NCI-H748 treated with DMSO at 0.1 percent for 48 hours (cell line): ENCODE measurements around the gene HOXD11.

Experiments used
- DNase-seq: peaks from one replicate; lab custom pipeline; 2025; lab: John Stamatoyannopoulos, UW

Gene HOXD11

GRCh38 chr2:176105730-176106580 lies 1.1 kb upstream of the HOXD11 start:
- DNase-seq: no peak

DNA sequence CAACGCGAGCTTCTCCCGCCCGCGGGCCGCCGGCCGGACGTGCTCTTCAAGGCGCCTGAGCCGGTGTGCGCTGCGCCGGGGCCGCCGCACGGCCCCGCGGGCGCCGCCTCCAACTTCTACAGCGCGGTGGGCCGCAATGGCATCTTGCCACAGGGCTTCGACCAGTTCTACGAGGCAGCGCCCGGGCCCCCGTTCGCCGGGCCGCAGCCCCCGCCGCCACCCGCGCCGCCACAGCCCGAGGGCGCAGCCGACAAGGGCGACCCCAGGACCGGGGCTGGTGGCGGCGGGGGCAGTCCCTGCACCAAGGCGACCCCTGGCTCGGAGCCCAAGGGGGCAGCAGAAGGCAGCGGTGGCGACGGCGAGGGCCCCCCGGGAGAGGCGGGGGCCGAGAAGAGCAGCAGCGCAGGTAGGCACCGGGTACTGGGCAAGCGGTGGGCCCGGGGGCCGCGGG lies 676 bp downstream of the HOXD11 start:
- DNase-seq: no peak

- DNase-seq: peak; percentile 35
Observed at GRCh38 chr2:176109192-176109901, 2.3 kb downstream of the HOXD11 start.

GRCh38 chr2:176109946-176110345 lies 2.9 kb downstream of the HOXD11 start:
- DNase-seq: no peak

GRCh38 chr2:176110415-176111308 lies 3.6 kb downstream of the HOXD11 start:
- DNase-seq: peak; percentile 37

GRCh38 chr2:176111309-176111663 lies 4.2 kb downstream of the HOXD11 start:
- peak; percentile 96 for DNase-seq

- peak; percentile 24 for DNase-seq
Observed at GRCh38 chr2:176111846-176112374, 4.8 kb downstream of the HOXD11 start.

DNA sequence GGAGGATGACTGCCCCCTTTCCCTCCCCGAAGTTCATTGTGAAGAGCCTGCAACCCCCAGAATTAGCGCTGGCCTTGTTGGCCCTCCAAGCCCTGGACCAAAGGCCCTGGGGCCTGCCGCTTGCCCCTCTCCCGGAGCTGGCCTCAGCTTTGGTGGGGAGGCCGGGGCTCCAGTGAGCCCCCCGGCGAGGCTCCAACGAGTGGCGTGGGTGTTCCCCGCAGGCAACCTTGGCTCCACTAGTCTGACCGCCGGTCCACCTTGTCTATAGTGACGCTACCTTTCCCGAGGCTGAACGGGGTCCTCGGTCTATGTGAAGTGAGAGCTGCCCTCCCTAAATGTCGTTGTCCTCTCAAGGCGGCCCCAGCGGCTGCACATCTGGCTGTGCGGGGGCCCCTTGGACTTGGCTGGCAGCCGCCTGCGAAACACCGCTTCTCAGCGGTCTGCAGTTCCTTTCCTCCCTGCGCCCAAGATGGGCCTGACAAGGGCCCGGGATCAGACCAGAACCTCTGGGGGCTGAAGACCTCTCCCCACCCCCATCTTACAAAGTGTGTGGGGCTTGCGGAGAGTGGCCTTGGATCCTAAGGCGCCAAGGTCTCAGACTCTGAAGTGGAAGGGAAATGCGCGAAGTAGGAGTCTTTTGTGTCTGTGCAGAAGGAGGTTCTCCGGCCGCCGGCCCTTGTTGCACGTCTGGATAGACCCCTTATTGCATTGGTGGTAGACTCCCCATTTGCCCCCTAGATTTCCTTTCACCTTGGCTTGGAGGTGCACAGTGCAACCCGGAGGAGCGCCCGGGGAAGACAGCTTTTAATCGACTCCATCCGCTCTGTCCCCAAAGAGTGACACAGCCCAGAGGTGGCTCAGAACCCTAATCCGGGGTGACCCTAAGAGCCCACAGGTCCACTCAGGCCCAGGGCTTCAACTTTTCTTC lies 5.6 kb downstream of the HOXD11 start:
- DNase-seq: peak; percentile 31

GRCh38 chr2:176114120-176114929 lies 7.2 kb downstream of the HOXD11 start:
- DNase-seq: peak; percentile 95

GRCh38 chr2:176114930-176115625 lies 8.0 kb downstream of the HOXD11 start:
- no peak for DNase-seq

GRCh38 chr2:176115883-176116813 lies 9.1 kb downstream of the HOXD11 start, which contains the start of gene HOXD10:
Gene HOXD10, plus strand, starts transcription at chr2:176116778. Its CDS starts 56 bp downstream, at chr2:176116834.
- DNase-seq: no peak

- DNase-seq: no peak
Observed at GRCh38 chr2:176117162-176117822, 10.2 kb downstream of the HOXD11 start.

DNA sequence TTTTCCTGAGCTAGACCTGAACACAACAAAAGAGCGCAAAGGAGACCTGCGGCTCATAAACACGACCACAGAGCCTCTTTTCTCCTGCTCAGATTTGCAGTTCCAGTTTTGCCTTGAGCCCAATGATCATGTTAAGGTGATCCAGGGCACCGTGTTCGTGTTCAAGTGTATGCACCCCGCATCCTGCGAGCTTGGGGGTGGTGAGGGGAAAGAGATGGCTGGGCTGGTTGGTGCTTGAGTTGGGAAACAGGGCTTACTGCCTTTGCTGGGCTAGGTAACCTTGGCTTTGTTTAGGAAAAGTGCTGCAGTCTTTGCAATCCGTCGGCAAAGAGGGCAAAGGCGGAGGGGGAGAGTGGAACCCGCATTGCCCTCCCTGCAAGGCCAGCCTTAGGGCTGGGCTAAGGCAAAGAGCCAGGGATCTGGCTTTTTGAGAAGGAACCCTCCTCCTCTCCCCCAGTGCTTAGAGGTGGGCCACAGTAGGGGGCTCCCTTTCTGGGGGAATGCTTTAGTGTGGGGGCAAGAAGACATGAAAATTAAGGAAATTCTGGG lies 10.8 kb downstream of the HOXD11 start:
- DNase-seq: no peak

DNA sequence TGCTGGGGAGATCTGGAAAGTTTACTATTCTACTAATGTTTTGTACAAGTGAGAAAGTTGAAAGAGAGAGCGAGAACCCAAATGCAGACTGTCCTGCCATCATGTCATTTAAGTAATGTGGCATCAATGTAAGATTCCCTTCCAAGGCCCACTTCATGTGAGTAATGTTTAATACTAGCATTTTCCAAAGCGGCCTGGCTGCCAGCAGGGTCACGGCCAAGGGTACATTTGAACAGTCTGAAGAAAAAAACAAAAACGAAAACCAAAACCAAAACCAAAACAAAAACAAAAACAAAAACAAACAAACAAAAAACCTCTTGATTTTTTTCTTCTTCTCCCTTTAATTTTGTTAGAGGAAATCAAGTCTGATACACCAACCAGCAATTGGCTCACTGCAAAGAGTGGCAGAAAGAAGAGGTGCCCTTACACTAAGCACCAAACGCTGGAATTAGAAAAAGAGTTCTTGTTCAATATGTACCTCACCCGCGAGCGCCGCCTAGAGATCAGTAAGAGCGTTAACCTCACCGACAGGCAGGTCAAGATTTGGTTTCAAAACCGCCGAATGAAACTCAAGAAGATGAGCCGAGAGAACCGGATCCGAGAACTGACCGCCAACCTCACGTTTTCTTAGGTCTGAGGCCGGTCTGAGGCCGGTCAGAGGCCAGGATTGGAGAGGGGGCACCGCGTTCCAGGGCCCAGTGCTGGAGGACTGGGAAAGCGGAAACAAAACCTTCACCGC lies 11.7 kb downstream of the HOXD11 start:
- peak; percentile 15 for DNase-seq

DNA sequence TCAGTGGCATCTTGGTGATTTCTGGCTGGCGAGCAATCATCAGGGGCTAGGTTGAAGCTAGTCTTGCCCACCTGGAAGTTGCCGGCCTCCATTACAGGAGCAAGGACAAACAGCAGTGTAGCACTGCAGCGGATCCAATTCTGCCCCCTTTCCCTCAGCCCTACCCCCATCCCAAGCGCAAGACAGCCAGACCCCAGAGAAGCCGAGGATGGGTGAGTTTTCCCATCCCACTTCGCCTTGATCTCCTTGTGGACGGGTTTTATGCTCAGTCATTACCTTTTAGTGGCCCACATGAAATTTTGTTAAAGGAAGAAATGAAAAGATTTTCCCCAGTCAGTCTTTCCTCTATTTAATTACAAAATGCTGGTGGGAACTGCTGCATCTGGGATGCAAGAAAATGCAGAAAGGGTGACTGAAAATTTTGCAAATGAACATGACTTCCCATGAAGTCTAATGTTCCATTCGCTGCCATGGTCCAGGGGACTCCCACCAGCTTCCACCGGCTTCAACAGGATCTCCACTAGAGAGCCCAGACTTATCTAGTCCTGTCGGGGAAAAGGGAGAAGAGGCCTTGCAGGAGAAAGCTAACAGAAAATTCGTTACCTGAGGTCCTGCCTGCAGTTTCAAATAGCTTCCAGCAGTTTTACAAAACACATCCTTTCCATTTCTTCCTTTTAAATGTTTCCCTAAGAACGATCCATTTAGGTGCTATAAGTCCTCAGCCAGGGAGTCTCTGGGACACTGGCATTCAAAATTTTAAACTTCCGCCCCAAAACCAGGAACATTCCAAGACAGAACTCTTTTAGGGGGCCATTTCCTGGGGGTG lies 13.5 kb downstream of the HOXD11 start:
- DNase-seq: no peak
